8988T (cell line): ENCODE measurements around the gene KCND3.

Experiments
- DNase-seq: peaks from one replicate; pipeline ENCODE4 v3.0.0; 2011

Gene KCND3

GRCh38 chr1:111988377-111988742, 1.1 kb downstream of the KCND3 start:
- DNase-seq = no peak

GRCh38 chr1:111987502-111987901, 2.0 kb downstream of the KCND3 start:
- DNase-seq = no peak

- no peak for DNase-seq
Measured at GRCh38 chr1:111983500-111983899, 6.0 kb downstream of the KCND3 start.

- DNase-seq = no peak
Measured at GRCh38 chr1:111982428-111982827, 7.0 kb downstream of the KCND3 start.

- no peak for DNase-seq
Measured at GRCh38 chr1:111981871-111982270, 7.6 kb downstream of the KCND3 start.

- DNase-seq = no peak
Measured at GRCh38 chr1:111981090-111981489, 8.4 kb downstream of the KCND3 start.

GRCh38 chr1:111980686-111981085, 8.8 kb downstream of the KCND3 start:
- DNase-seq = no peak

GRCh38 chr1:111978695-111979094, 10.8 kb downstream of the KCND3 start:
- DNase-seq = no peak

- DNase-seq = no peak
Measured at GRCh38 chr1:111977378-111977777, 12.1 kb downstream of the KCND3 start.

GRCh38 chr1:111976842-111977241, 12.6 kb downstream of the KCND3 start:
- DNase-seq = no peak

GRCh38 chr1:111976332-111976731, 13.1 kb downstream of the KCND3 start:
- no peak for DNase-seq

GRCh38 chr1:111973150-111973790, 16.2 kb downstream of the KCND3 start:
- DNase-seq = no peak

- no peak for DNase-seq
Measured at GRCh38 chr1:111971396-111971795, 18.1 kb downstream of the KCND3 start.

- no peak for DNase-seq
Measured at GRCh38 chr1:111968511-111968910, 21.0 kb downstream of the KCND3 start.

GRCh38 chr1:111967886-111968285, 21.6 kb downstream of the KCND3 start:
- DNase-seq = no peak

GRCh38 chr1:111967067-111967690, 22.3 kb downstream of the KCND3 start:
- DNase-seq = no peak

GRCh38 chr1:111965781-111966443, 23.6 kb downstream of the KCND3 start:
- DNase-seq = no peak

- DNase-seq = no peak
Measured at GRCh38 chr1:111963985-111964738, 25.3 kb downstream of the KCND3 start.

GRCh38 chr1:111961773-111962565, 27.5 kb downstream of the KCND3 start:
- DNase-seq = no peak

GRCh38 chr1:111961016-111961415, 28.5 kb downstream of the KCND3 start:
- DNase-seq = no peak

- no peak for DNase-seq
Measured at GRCh38 chr1:111959436-111959835, 30.0 kb downstream of the KCND3 start.

GRCh38 chr1:111958851-111959250, 30.6 kb downstream of the KCND3 start:
- no peak for DNase-seq

GRCh38 chr1:111958075-111958474, 31.4 kb downstream of the KCND3 start:
- no peak for DNase-seq
